ENCODE data around the gene TRMT5. TPM values are rescaled to one million over a fixed set of nuclear protein-coding genes. Genes with fewer than 3 reads are reported as not detected.

The TRMT5 gene
- total and polyA plus RNA-seq, 10 donors: 3.3 to 11.4 (median 5.9) TPM

DNA sequence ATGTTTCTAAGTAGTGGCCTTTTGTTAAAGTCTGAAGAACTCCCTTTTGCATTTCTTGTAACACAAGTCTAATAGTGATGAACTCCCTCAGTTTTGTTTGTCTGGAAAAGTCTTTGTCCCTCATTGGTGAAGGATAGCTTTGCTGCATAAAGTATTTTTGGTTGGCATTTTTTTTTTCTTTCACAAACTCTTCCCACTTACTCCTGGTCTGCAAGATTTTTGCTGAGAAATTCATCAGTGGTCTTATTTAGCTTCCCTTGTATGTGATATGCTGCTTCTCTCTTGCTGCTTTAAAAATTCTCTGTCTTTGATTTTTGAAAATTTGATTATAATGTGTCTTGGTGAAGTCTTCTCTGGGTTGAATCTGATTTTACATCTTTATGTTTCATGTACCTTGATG, 22.7 kb downstream of the TRMT5 start:
- DNase-seq: no peak
- intact Hi-C loops (cut with DNase I; ENCODE audit: low total_unique reads): no loop called here
- H3K27me3 ChIP-seq (replicated peaks in 1 of 7): no peaks in the 10 kb centered on the region
- H3K27ac ChIP-seq: no peak overlapping the region
- H3K36me3 ChIP-seq: peaks cover 0 to 29% (median 0%) of the 10 kb centered on the region in 6 donors
- H3K4me1 ChIP-seq: no peaks in the 10 kb centered on the region
- peaks cover 19 to 70% (median 65%) of the 10 kb centered on the region in 8 donors for H3K9me3 ChIP-seq
- H3K4me3 ChIP-seq: no peak overlapping the region
- TF ChIP-seq POLR2AphosphoS5 (IDR thresholded peaks at IDR 0.05): no peak
- TF ChIP-seq POLR2A (IDR thresholded peaks at IDR 0.05): no peak
- TF ChIP-seq, protein P1, sequence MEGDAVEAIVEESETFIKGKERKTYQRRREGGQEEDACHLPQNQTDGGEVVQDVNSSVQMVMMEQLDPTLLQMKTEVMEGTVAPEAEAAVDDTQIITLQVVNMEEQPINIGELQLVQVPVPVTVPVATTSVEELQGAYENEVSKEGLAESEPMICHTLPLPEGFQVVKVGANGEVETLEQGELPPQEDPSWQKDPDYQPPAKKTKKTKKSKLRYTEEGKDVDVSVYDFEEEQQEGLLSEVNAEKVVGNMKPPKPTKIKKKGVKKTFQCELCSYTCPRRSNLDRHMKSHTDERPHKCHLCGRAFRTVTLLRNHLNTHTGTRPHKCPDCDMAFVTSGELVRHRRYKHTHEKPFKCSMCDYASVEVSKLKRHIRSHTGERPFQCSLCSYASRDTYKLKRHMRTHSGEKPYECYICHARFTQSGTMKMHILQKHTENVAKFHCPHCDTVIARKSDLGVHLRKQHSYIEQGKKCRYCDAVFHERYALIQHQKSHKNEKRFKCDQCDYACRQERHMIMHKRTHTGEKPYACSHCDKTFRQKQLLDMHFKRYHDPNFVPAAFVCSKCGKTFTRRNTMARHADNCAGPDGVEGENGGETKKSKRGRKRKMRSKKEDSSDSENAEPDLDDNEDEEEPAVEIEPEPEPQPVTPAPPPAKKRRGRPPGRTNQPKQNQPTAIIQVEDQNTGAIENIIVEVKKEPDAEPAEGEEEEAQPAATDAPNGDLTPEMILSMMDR (IDR thresholded peaks at IDR 0.05 in 8 of 11, conservative IDR thresholded peaks at IDR 0.05 in 3 of 11): no peak

DNA sequence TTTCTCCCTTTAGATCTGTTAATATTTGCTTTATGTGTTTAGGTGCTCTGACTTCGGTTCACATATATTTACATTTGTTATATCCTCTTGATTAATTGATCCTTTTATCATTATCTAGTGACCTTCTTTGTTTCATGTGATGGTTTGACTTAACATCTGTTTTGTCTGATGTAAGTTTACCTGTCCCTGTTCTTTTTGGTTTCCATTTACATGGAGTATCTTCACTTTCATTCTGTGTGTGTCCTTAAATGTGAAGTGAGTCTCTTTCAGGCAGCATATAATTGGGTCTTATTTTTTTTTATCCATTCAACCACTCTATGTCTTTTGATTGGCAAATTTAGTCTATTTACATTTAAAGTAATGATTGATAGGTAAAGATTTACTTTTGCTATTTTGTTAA, 24.2 kb downstream of the TRMT5 start:
- 94 to 100% (median 98%) methylated on average over 1 of the region's 1 CpG for WGBS, 5 donors
- H3K27me3 ChIP-seq (replicated peaks in 1 of 7): no peaks in the 10 kb centered on the region
- H3K4me1 ChIP-seq: no peaks in the 10 kb centered on the region
- peaks cover 0 to 31% (median 0%) of the 10 kb centered on the region in 6 donors for H3K36me3 ChIP-seq
- H3K27ac ChIP-seq: no peak overlapping the region
- intact Hi-C loops (cut with DNase I; ENCODE audit: low total_unique reads): no loop called here
- DNase-seq: no peak
- H3K4me3 ChIP-seq: no peak overlapping the region
- TF ChIP-seq POLR2AphosphoS5 (IDR thresholded peaks at IDR 0.05) (no peak), POLR2A (IDR thresholded peaks at IDR 0.05) (no peak)
- TF ChIP-seq, protein P1 (IDR thresholded peaks at IDR 0.05 in 8 of 11, conservative IDR thresholded peaks at IDR 0.05 in 3 of 11): no peak
- H3K9me3 ChIP-seq: peaks cover 19 to 77% (median 71%) of the 10 kb centered on the region in 8 donors

DNA sequence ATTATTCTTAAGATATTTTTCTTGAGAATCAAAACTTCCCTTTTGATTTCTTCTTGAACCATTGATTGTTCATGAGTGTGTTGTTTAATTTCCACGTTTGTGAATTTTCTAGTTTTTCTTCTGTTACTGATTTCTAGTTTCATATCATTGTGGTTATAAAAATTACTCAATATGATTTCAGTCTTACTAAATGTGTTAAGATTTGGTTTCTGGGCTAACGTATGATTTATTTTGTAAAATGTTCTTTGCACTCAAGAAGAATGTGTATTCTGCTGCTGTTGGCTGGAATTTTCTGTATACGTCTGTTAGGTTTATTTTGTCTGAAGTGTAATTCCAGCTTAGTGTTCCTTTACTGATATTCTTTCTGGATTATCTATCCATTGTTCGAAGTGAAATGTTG, 24.7 kb downstream of the TRMT5 start:
- Histone ChIP-seq H3K9me3 (peaks cover 19 to 77% (median 71%) of the 10 kb centered on the region in 8 donors), H3K27ac (no peak overlapping the region), H3K27me3 (replicated peaks in 1 of 7) (no peaks in the 10 kb centered on the region), H3K4me1 (no peaks in the 10 kb centered on the region), H3K36me3 (peaks cover 0 to 31% (median 0%) of the 10 kb centered on the region in 6 donors), H3K4me3 (no peak overlapping the region)
- TF ChIP-seq POLR2AphosphoS5 (IDR thresholded peaks at IDR 0.05) (no peak), POLR2A (IDR thresholded peaks at IDR 0.05) (no peak)
- TF ChIP-seq, protein P1 (IDR thresholded peaks at IDR 0.05 in 8 of 11, conservative IDR thresholded peaks at IDR 0.05 in 3 of 11): no peak
- WGBS, 5 donors: 64 to 84% (median 73%) methylated on average over 4 of the region's 4 CpGs
- intact Hi-C loops (cut with DNase I; ENCODE audit: low total_unique reads): no loop called here
- no peak for DNase-seq

DNA sequence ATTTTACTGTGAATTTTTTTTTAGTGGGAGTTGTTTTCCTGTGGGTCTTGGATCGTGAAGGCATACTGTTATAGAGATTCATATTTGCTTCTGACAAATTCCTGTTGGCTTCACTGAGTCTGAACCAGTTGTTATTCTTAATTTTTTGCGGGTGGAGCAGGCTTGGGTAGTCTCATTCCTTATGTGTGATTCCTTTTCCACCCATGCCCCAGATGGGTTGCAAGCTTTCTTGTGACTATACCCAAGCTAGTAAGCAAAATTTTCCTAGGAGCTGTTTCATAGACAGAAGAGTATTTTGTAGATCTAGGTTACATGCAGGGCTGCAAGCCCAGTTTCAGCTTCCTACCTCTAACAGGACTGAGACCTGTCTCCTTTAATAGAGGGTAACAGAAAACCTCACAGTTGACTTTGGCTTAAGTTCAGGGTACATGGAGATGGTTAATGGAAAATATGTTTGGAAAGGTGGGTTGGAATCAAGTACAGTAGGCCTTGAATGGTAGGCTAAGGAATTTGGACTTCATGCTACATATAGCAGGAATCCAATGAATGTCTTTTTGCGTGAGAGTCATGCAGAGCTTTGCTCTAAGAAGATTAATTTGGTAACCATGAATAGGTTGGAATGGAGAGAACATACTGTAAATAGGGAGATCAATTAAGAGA, 29.0 kb downstream of the TRMT5 start:
- Histone ChIP-seq H3K4me1 (no peaks in the 10 kb centered on the region), H3K27ac (no peak overlapping the region), H3K9me3 (peaks cover 10 to 45% (median 42%) of the 10 kb centered on the region in 8 donors), H3K36me3 (peaks cover 0 to 8% (median 0%) of the 10 kb centered on the region in 6 donors), H3K27me3 (replicated peaks in 1 of 7) (no peaks in the 10 kb centered on the region), H3K4me3 (no peak overlapping the region)
- intact Hi-C loops (cut with DNase I; ENCODE audit: low total_unique reads): no loop called here
- no peak for DNase-seq
- no peak for TF ChIP-seq POLR2AphosphoS5 (IDR thresholded peaks at IDR 0.05)
- no peak for TF ChIP-seq POLR2A (IDR thresholded peaks at IDR 0.05)
- TF ChIP-seq, protein P1 (IDR thresholded peaks at IDR 0.05 in 8 of 11, conservative IDR thresholded peaks at IDR 0.05 in 3 of 11): no peak
- WGBS, 5 donors: 61 to 67% (median 61%) methylated on average over 3 of the region's 3 CpGs
